ENCODE measurements around the gene NUP98.

DNA sequence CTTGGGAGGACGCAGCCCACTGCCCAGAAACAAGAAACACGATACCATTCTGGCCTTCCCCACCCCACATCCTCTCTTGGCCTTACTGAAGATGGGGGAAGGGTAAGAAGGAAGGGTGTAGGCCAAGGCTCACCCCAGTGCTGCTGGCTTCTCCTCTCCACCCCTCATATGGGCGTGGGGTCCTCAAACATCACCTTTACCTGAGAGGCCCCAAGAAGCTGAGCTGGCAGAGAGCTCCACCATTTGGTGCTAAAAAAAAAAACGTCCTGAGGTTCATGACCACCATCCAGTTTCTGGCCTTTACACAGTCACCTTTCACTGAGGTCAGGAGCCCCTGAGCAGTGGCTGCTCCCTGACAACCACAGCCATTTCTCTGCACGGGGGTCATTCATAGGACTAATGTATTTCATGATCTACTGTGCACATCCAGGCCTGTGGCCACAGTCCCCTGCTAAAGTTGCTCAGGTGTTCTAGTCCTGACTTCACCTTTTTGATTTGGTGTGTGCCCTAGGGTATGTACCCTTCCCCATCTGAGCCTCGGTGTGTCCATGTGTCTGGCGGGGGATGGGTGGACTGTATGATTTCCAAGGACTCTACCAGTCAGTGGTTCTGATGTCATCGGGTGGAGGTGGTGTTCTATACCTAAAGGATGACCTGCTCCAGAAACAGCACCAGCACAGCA, 28.3 kb upstream of the NUP98 start:
- TF ChIP-seq, protein P1, sequence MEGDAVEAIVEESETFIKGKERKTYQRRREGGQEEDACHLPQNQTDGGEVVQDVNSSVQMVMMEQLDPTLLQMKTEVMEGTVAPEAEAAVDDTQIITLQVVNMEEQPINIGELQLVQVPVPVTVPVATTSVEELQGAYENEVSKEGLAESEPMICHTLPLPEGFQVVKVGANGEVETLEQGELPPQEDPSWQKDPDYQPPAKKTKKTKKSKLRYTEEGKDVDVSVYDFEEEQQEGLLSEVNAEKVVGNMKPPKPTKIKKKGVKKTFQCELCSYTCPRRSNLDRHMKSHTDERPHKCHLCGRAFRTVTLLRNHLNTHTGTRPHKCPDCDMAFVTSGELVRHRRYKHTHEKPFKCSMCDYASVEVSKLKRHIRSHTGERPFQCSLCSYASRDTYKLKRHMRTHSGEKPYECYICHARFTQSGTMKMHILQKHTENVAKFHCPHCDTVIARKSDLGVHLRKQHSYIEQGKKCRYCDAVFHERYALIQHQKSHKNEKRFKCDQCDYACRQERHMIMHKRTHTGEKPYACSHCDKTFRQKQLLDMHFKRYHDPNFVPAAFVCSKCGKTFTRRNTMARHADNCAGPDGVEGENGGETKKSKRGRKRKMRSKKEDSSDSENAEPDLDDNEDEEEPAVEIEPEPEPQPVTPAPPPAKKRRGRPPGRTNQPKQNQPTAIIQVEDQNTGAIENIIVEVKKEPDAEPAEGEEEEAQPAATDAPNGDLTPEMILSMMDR (conservative IDR thresholded peaks at IDR 0.05) = no peak
- TF ChIP-seq EZH2 (IDR thresholded peaks at IDR 0.05; ENCODE audit: low read depth) = no peak
